ENCODE data around the gene PADI4. TPM values are rescaled to one million over a fixed set of nuclear protein-coding genes. Genes with fewer than 3 reads are reported as not detected.

Gene PADI4
- total RNA-seq, 2 experiments from 2014 or later = 0.12 to 0.24 TPM

GRCh38 chr1:17412093-17412870 lies 104.3 kb downstream of the PADI4 start:
- Mint-ChIP-seq H3K9me3 (no peaks in the 10 kb centered on the region), H3K27me3 (no peaks in the 10 kb centered on the region), H3K4me3 (no peak overlapping the region), H3K4me1 (ENCODE audit: low read depth) (no peaks in the 10 kb centered on the region), H3K27ac (no peak overlapping the region), H3K36me3 (peaks cover 72% of the 10 kb centered on the region)
- ChIA-PET CTCF (interaction anchor here (0.7 kb wide), 1 partner anchor 1669 kb away, joined by 3 read pairs; no protein-coding TSS in a partner anchor), POLR2A (no interaction called here)
- intact Hi-C loops (cut with micrococcal nuclease) = no loop called here
- DNase-seq = no peak

Small RNAs within 50 kb of the gene (microRNA-seq; reads per million reads assigned to microRNA genes)
- not detected for gene MIR3972 (ENCODE audit: borderline microRNAs expressed, borderline number of aligned reads, borderline replicate concordance)

Other genes with a start within 250 kb of the PADI4 start
- gene PADI2, start 188.7 kb upstream of the PADI4 start, total RNA-seq = not detected
- gene PADI1, start 103.1 kb upstream of the PADI4 start, total RNA-seq = not detected
- not detected for gene PADI3, start 59.1 kb upstream of the PADI4 start, total RNA-seq
- gene PADI6, start 64.0 kb downstream of the PADI4 start, total RNA-seq = not detected
- gene RCC2, start 131.5 kb downstream of the PADI4 start, total RNA-seq = 10 to 100 TPM; 90.6 to 91.0 TPM
- gene ARHGEF10L, start 231.5 kb downstream of the PADI4 start, total RNA-seq = not detected

Measured in activated CD4-positive, alpha-beta memory T cell treated with anti-CD3 and anti-CD28 coated beads for 36 hours (primary cell).